Coronary artery (tissue), 2 donors: ENCODE data around the gene NUDT13.

Source experiments
- DNase-seq: peaks from one replicate; pipeline ENCODE4 v3.0.0-alpha.2; 2017; ENCODE audit warnings: low spot score
- H3K27ac ChIP-seq, 2 donors: fragments of 200-600 bp; sonication (generic); one replicate each; pipeline ENCODE4 v1.5.1; 2016 to 2019
- H3K4me3 ChIP-seq: fragments of 200-600 bp; sonication (generic); 2 replicates; pipeline ENCODE4 v1.5.1; 2016; ENCODE audit warnings: mild to moderate bottlenecking, moderate library complexity
- CTCF ChIP-seq: fragments of 200-600 bp; sonication (generic); IDR thresholded peaks from one replicate; pipeline ENCODE4 v1.5.1; 2019; ENCODE audit warnings: antibody characterized with exemption

The NUDT13 gene

GRCh38 chr10:73110345-73110849 is at the start of gene NUDT13:
Gene NUDT13 (plus strand): TSS chr10:73110455. CDS start chr10:73114366, 3,911 bp downstream.
- TF ChIP-seq CTCF, result no peak
- Histone ChIP-seq H3K27ac (peak within 1 kb of the TSS; percentile 65 to 82), H3K4me3 (peak within 1 kb of the TSS; percentile 71)
- no peak for DNase-seq

GRCh38 chr10:73060738-73061635 is 49.3 kb upstream of the NUDT13 start:
- Histone ChIP-seq H3K27ac (no peak overlapping the region), H3K4me3 (no peak overlapping the region)
- TF ChIP-seq CTCF, result no peak
- no peak for DNase-seq

- no peak overlapping the region for H3K4me3 ChIP-seq
- no peak for DNase-seq
- H3K27ac ChIP-seq, result no peak overlapping the region
- no peak for TF ChIP-seq CTCF
Observed at GRCh38 chr10:73061743-73062142, 48.5 kb upstream of the NUDT13 start.

GRCh38 chr10:73065441-73065840 is 44.8 kb upstream of the NUDT13 start:
- no peak for TF ChIP-seq CTCF
- no peak for DNase-seq
- Histone ChIP-seq H3K27ac (no peak overlapping the region), H3K4me3 (no peak overlapping the region)

GRCh38 chr10:73073627-73074026 is 36.6 kb upstream of the NUDT13 start:
- TF ChIP-seq CTCF, result no peak
- Histone ChIP-seq H3K27ac (no peak overlapping the region), H3K4me3 (no peak overlapping the region)
- no peak for DNase-seq

GRCh38 chr10:73075829-73076228 is 34.4 kb upstream of the NUDT13 start:
- no peak for DNase-seq
- Histone ChIP-seq H3K27ac (peak overlapping the region; percentile 1 to 65), H3K4me3 (no peak overlapping the region)
- no peak for TF ChIP-seq CTCF
